ENCODE data around the gene SV2A.
A peak's percentile ranks its signal among the peaks of the same experiment; 100 is the strongest.

The SV2A gene

GRCh38 chr1:149925345-149925744 lies 7.7 kb upstream of the SV2A start:
- FAIRE-seq, result no peak
- TF ChIP-seq POLR2A (IDR thresholded peaks at IDR 0.05; ENCODE audit: low read depth, low read length) (no peak), POLR2AphosphoS5 (IDR thresholded peaks at IDR 0.05; ENCODE audit: low read depth, low read length) (no peak)
- DNase-seq (ENCODE audit: insufficient read length, low spot score), result no peak

- FAIRE-seq (no peak), DNase-seq (ENCODE audit: insufficient read length, low spot score) (no peak)
- no peak for TF ChIP-seq PAX5 (IDR thresholded peaks at IDR 0.05; ENCODE audit: insufficient read depth, low read length, severe bottlenecking)
- no peak for TF ChIP-seq POU2F2 (IDR thresholded peaks at IDR 0.05; ENCODE audit: low read depth, low read length)
- TF ChIP-seq POLR2A (IDR thresholded peaks at IDR 0.05; ENCODE audit: low read depth, low read length), result no peak
- no peak for TF ChIP-seq TAF1 (IDR thresholded peaks at IDR 0.05; ENCODE audit: low read depth, low read length)
- TF ChIP-seq SPI1 (IDR thresholded peaks at IDR 0.05; ENCODE audit: low read depth, low read length), result no peak
- no peak for TF ChIP-seq POLR2AphosphoS5 (IDR thresholded peaks at IDR 0.05; ENCODE audit: low read depth, low read length)
Observed at GRCh38 chr1:149923626-149924025, 6.0 kb upstream of the SV2A start.

GRCh38 chr1:149916898-149917252 lies 769 bp downstream of the SV2A start:
- DNase-seq (ENCODE audit: insufficient read length, low spot score) (no peak), FAIRE-seq (no peak)
- no peak for TF ChIP-seq PAX5 (IDR thresholded peaks at IDR 0.05; ENCODE audit: insufficient read depth, low read length, severe bottlenecking)
- TF ChIP-seq POLR2A (IDR thresholded peaks at IDR 0.05; ENCODE audit: low read depth, low read length), result no peak
- no peak for TF ChIP-seq SPI1 (IDR thresholded peaks at IDR 0.05; ENCODE audit: low read depth, low read length)
- no peak for TF ChIP-seq TAF1 (IDR thresholded peaks at IDR 0.05; ENCODE audit: low read depth, low read length)
- no peak for TF ChIP-seq POU2F2 (IDR thresholded peaks at IDR 0.05; ENCODE audit: low read depth, low read length)
- no peak for TF ChIP-seq POLR2AphosphoS5 (IDR thresholded peaks at IDR 0.05; ENCODE audit: low read depth, low read length)

- TF ChIP-seq POLR2AphosphoS5 (IDR thresholded peaks at IDR 0.05; ENCODE audit: low read depth, low read length) (no peak), SPI1 (IDR thresholded peaks at IDR 0.05; ENCODE audit: low read depth, low read length) (peak; percentile 55)
- no peak for FAIRE-seq
Observed at GRCh38 chr1:149916193-149916897, 1.3 kb downstream of the SV2A start.

GRCh38 chr1:149915429-149916192 lies 2.0 kb downstream of the SV2A start:
- FAIRE-seq (peak; percentile 16), DNase-seq (ENCODE audit: insufficient read length, low spot score) (no peak)
- TF ChIP-seq PAX5 (IDR thresholded peaks at IDR 0.05; ENCODE audit: insufficient read depth, low read length, severe bottlenecking), result no peak
- TF ChIP-seq POLR2AphosphoS5 (IDR thresholded peaks at IDR 0.05; ENCODE audit: low read depth, low read length), result no peak
- no peak for TF ChIP-seq TAF1 (IDR thresholded peaks at IDR 0.05; ENCODE audit: low read depth, low read length)
- no peak for TF ChIP-seq POLR2A (IDR thresholded peaks at IDR 0.05; ENCODE audit: low read depth, low read length)
- no peak for TF ChIP-seq POU2F2 (IDR thresholded peaks at IDR 0.05; ENCODE audit: low read depth, low read length)
- TF ChIP-seq SPI1 (IDR thresholded peaks at IDR 0.05; ENCODE audit: low read depth, low read length), result no peak

More at GRCh38 chr1:149916193-149916897, 1.3 kb downstream of the SV2A start:
- DNase-seq (ENCODE audit: insufficient read length, low spot score), result no peak

GRCh38 chr1:149914545-149914944 lies 3.1 kb downstream of the SV2A start:
- no peak for FAIRE-seq

GRCh38 chr1:149906570-149907075 lies 11.0 kb downstream of the SV2A start:
- TF ChIP-seq POLR2A (IDR thresholded peaks at IDR 0.05; ENCODE audit: low read depth, low read length) (no peak), SPI1 (IDR thresholded peaks at IDR 0.05; ENCODE audit: low read depth, low read length) (no peak), POLR2AphosphoS5 (IDR thresholded peaks at IDR 0.05; ENCODE audit: low read depth, low read length) (no peak), PAX5 (IDR thresholded peaks at IDR 0.05; ENCODE audit: insufficient read depth, low read length, severe bottlenecking) (no peak), TAF1 (IDR thresholded peaks at IDR 0.05; ENCODE audit: low read depth, low read length) (no peak), POU2F2 (IDR thresholded peaks at IDR 0.05; ENCODE audit: low read depth, low read length) (no peak)
- DNase-seq (ENCODE audit: insufficient read length, low spot score), result no peak
- no peak for FAIRE-seq

More at GRCh38 chr1:149914545-149914944, 3.1 kb downstream of the SV2A start:
- no peak for DNase-seq (ENCODE audit: insufficient read length, low spot score)
- TF ChIP-seq TAF1 (IDR thresholded peaks at IDR 0.05; ENCODE audit: low read depth, low read length) (no peak), SPI1 (IDR thresholded peaks at IDR 0.05; ENCODE audit: low read depth, low read length) (peak; percentile 31; the same call in 1 of the 2 replicates)

- no peak for FAIRE-seq
- DNase-seq (ENCODE audit: insufficient read length, low spot score), result no peak
- TF ChIP-seq PAX5 (IDR thresholded peaks at IDR 0.05; ENCODE audit: insufficient read depth, low read length, severe bottlenecking), result no peak
- TF ChIP-seq TAF1 (IDR thresholded peaks at IDR 0.05; ENCODE audit: low read depth, low read length), result no peak
- TF ChIP-seq SPI1 (IDR thresholded peaks at IDR 0.05; ENCODE audit: low read depth, low read length), result no peak
- no peak for TF ChIP-seq POU2F2 (IDR thresholded peaks at IDR 0.05; ENCODE audit: low read depth, low read length)
- no peak for TF ChIP-seq POLR2AphosphoS5 (IDR thresholded peaks at IDR 0.05; ENCODE audit: low read depth, low read length)
- no peak for TF ChIP-seq POLR2A (IDR thresholded peaks at IDR 0.05; ENCODE audit: low read depth, low read length)
Observed at GRCh38 chr1:149903836-149904491, 13.7 kb downstream of the SV2A start.

- DNase-seq (ENCODE audit: insufficient read length, low spot score), result peak; percentile 94
- TF ChIP-seq POU2F2 (IDR thresholded peaks at IDR 0.05; ENCODE audit: low read depth, low read length) (peak; percentile 44; the same call in 1 of the 2 replicates), PAX5 (IDR thresholded peaks at IDR 0.05; ENCODE audit: insufficient read depth, low read length, severe bottlenecking) (no peak), POLR2AphosphoS5 (IDR thresholded peaks at IDR 0.05; ENCODE audit: low read depth, low read length) (peak; percentile 72), SPI1 (IDR thresholded peaks at IDR 0.05; ENCODE audit: low read depth, low read length) (no peak), TAF1 (IDR thresholded peaks at IDR 0.05; ENCODE audit: low read depth, low read length) (0 out of 2 replicates have a peak, but pooled peaks have one; percentile 30), POLR2A (IDR thresholded peaks at IDR 0.05; ENCODE audit: low read depth, low read length) (0 out of 2 replicates have a peak, but pooled peaks have one; percentile 58)
- peak; percentile 99 for FAIRE-seq
Observed at GRCh38 chr1:149899460-149900284, 18.0 kb downstream of the SV2A start, which contains the start of gene BOLA1. Gene BOLA1 (plus strand): TSS chr1:149899568. CDS start chr1:149900060, 492 bp downstream.

Measured in GM12891 (cell line).